CD4-positive, alpha-beta T cell treated with Interleukin-6 for 4 hours (primary cell): ENCODE results near the gene STXBP2.

Experiments
- DNase-seq: peaks from one replicate; pipeline ENCODE4 v3.0.0-alpha.2; 2020; ENCODE audit warnings: mixed read lengths

STXBP2 gene

GRCh38 chr19:7636691-7637373 is at the start of gene STXBP2:
TSS of gene STXBP2 (plus strand) at chr19:7637110. CDS start at chr19:7637150, 40 bp downstream.
- DNase-seq = peak; percentile 92

GRCh38 chr19:7589822-7590221 is 47.1 kb upstream of the STXBP2 start:
- no peak for DNase-seq

- no peak for DNase-seq
Observed at GRCh38 chr19:7590256-7590655, 46.7 kb upstream of the STXBP2 start.

- DNase-seq = peak; percentile 51
Observed at GRCh38 chr19:7595466-7596133, 41.3 kb upstream of the STXBP2 start, which contains the start of gene CAMSAP3. TSS of gene CAMSAP3 (plus strand) at chr19:7595863. CDS start at chr19:7596003, 140 bp downstream.

- no peak for DNase-seq
Observed at GRCh38 chr19:7596211-7596937, 40.5 kb upstream of the STXBP2 start.

- DNase-seq = no peak
Observed at GRCh38 chr19:7597689-7598088, 39.2 kb upstream of the STXBP2 start.

GRCh38 chr19:7598180-7598579 is 38.7 kb upstream of the STXBP2 start:
- DNase-seq = no peak

- no peak for DNase-seq
Observed at GRCh38 chr19:7600721-7601120, 36.2 kb upstream of the STXBP2 start.

- no peak for DNase-seq
Observed at GRCh38 chr19:7602240-7602934, 34.5 kb upstream of the STXBP2 start.

GRCh38 chr19:7602935-7603497 is 33.9 kb upstream of the STXBP2 start:
- no peak for DNase-seq

GRCh38 chr19:7603919-7604318 is 33.0 kb upstream of the STXBP2 start:
- no peak for DNase-seq

- no peak for DNase-seq
Observed at GRCh38 chr19:7605490-7606222, 31.3 kb upstream of the STXBP2 start.

GRCh38 chr19:7606289-7606688 is 30.6 kb upstream of the STXBP2 start:
- no peak for DNase-seq

GRCh38 chr19:7607212-7607873 is 29.6 kb upstream of the STXBP2 start:
- DNase-seq = no peak

GRCh38 chr19:7607874-7608560 is 28.9 kb upstream of the STXBP2 start:
- DNase-seq = no peak

- DNase-seq = no peak
Observed at GRCh38 chr19:7610491-7611240, 26.2 kb upstream of the STXBP2 start.

- no peak for DNase-seq
Observed at GRCh38 chr19:7611541-7612279, 25.2 kb upstream of the STXBP2 start.

GRCh38 chr19:7612282-7613274 is 24.3 kb upstream of the STXBP2 start:
- DNase-seq = no peak
